Naive thymus-derived CD4-positive, alpha-beta T cell (primary cell): Measurements from ENCODE around the gene RER1. TPM values are rescaled to one million over a fixed set of nuclear protein-coding genes. Genes with fewer than 3 reads are reported as not detected.

Experiments
- ATAC-seq: fragments of 150-1000 bp; cut with Tn5 transposase; 2 replicates; pipeline ENCODE4 v1.10.0; 2021; ENCODE audit warnings: mild to moderate bottlenecking, moderate library complexity
- CTCF ChIA-PET: fragments of 350-600 bp; sonication (Branson Sonifier 250); formaldehyde crosslinking; loops from one replicate; lab custom pipeline; 2021; ENCODE audit warnings: antibody characterized with exemption; lab: Charles Lee
- POLR2A ChIA-PET: fragments of 350-600 bp; sonication (Branson Sonifier 250); formaldehyde crosslinking; loops from one replicate; lab custom pipeline; 2021; ENCODE audit warnings: antibody characterized with exemption, inconsistent platforms; lab: Charles Lee
- DNase-seq, 9 donors: peaks; one replicate each; pipeline versions ENCODE4 v3.0.0 to v3.0.0-alpha.2; 2020 to 2022; ENCODE audit warnings: mixed read lengths in 1 of 9
- H3K27ac ChIP-seq: one replicate; pipeline ENCODE4 v1.7.0; 2013; ENCODE audit warnings: mild to moderate bottlenecking, low read depth, low read length, moderate library complexity
- H3K27me3 ChIP-seq, 2 donors: one replicate each; pipeline ENCODE4 v1.7.0; 2013; ENCODE audit warnings: low read length in 2 of 2, mild to moderate bottlenecking in 2 of 2, moderate library complexity in 2 of 2; ENCODE audit not compliant: control insufficient read depth in 2 of 2, insufficient read depth in 2 of 2
- H3K36me3 ChIP-seq, 3 experiments: 1 replicate in 2 of 3; 2 replicates in 1 of 3; pipeline ENCODE4 v1.7.0; 2013; ENCODE audit warnings: low read length in 3 of 3, mild to moderate bottlenecking in 3 of 3, moderate library complexity in 1 of 3; ENCODE audit not compliant: insufficient read depth in 3 of 3, control insufficient read depth in 2 of 3
- H3K4me1 ChIP-seq, 2 donors: one replicate each; pipeline ENCODE4 v1.7.0; 2013; ENCODE audit warnings: low read length in 2 of 2, mild to moderate bottlenecking in 2 of 2, moderate library complexity in 1 of 2; ENCODE audit not compliant: control insufficient read depth in 2 of 2, insufficient read depth in 2 of 2
- H3K4me3 ChIP-seq: 2 replicates; pipeline ENCODE4 v1.7.0; 2013; ENCODE audit warnings: mild to moderate bottlenecking, low read length
- H3K9me3 ChIP-seq, 3 experiments: 1 replicate in 2 of 3; 2 replicates in 1 of 3; pipeline ENCODE4 v1.7.0; 2013; ENCODE audit warnings: low read length in 3 of 3; ENCODE audit not compliant: control insufficient read depth in 2 of 3
- H3K27ac Mint-ChIP-seq, 9 donors: one replicate each; pipeline ENCODE4 v1.8.0; 2020 to 2022; ENCODE audit warnings: mixed read lengths in 9 of 9, mild to moderate bottlenecking in 8 of 9, moderate library complexity in 5 of 9, inconsistent platforms in 2 of 9
- H3K27me3 Mint-ChIP-seq, 5 donors: one replicate each; pipeline ENCODE4 v1.8.0; 2021 to 2022; ENCODE audit warnings: mixed read lengths in 5 of 5, mild to moderate bottlenecking in 1 of 5
- H3K36me3 Mint-ChIP-seq, 5 donors: one replicate each; pipeline ENCODE4 v1.8.0; 2020 to 2022; ENCODE audit warnings: mixed read lengths in 5 of 5, mild to moderate bottlenecking in 3 of 5, inconsistent platforms in 1 of 5
- H3K4me1 Mint-ChIP-seq, 7 donors: one replicate each; pipeline ENCODE4 v1.8.0; 2020 to 2022; ENCODE audit warnings: mixed read lengths in 7 of 7, mild to moderate bottlenecking in 3 of 7, inconsistent platforms in 1 of 7
- H3K4me3 Mint-ChIP-seq, 10 donors: one replicate each; pipeline ENCODE4 v1.8.0; 2020 to 2022; ENCODE audit warnings: mild to moderate bottlenecking in 10 of 10, mixed read lengths in 10 of 10, moderate library complexity in 6 of 10, inconsistent platforms in 2 of 10
- H3K9me3 Mint-ChIP-seq, 11 donors: one replicate each; pipeline ENCODE4 v1.8.0; 2020 to 2022; ENCODE audit warnings: mixed read lengths in 11 of 11, mild to moderate bottlenecking in 4 of 11, inconsistent platforms in 1 of 11, moderate library complexity in 1 of 11
- intact Hi-C, 2 donors: fragments of 100-400 bp; cut with micrococcal nuclease; formaldehyde crosslinking; loops; one replicate each; pipeline ENCODE4 v1.15.1; 2023
- polyA plus RNA-seq, 2 donors: library from polyadenylated mRNA; unstranded; fragments of 300-500 nt; fragmentation: Illumina TruSeq; gene quantifications; one replicate each; pipeline ENCODE4 v1.2.3, GENCODE V29; 2021
- total RNA-seq, 6 experiments: library from RNA in 5 of 6; stranded (reverse) in 5 of 6; gene quantifications; 1 replicate in 5 of 6; 2 replicates in 1 of 6; pipeline ENCODE4 v1.2.3 and lab custom pipeline; 2021 to 2026

The RER1 gene
- total and polyA plus RNA-seq, 7 experiments from 2014 or later = 71.0 to 150 (median 116) TPM

DNA sequence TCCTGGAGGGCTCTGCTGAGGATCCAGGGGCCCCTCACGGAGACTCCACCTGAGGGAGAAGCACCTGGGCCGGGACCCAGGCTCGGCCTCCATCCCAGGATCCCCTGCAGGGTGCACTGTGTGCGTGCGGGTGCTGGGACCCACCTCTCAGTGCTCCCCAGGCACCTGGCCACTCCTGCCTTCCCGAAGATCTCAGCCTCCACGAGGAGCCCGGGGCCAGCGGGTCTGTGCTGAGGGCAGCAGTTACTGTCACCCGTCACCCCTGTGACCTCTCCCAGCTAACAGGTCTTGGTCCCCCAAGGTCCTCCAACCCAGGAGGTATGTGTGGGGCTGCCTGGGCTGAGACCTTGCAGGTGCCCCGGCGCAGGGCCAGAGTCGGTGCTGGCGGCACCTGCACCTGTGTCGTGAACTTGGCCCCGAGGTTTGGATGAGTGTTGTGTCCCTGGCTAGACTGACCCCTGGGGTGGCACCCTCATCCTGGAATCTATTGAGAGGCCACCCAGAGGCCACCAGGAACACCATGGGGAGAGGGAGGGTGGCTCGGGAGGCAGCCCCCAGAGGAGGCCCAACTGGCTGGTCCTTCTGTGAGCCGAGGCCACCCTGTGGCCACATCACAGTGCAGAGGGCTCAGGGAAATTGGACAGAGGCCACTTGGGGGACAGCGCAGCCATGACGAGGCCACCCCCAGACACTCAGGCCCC lies 17.9 kb upstream of the RER1 start:
- Histone ChIP-seq H3K36me3 (no peaks in the 10 kb centered on the region), H3K27me3 (no peaks in the 10 kb centered on the region), H3K4me3 (no peak overlapping the region), H3K9me3 (no peaks in the 10 kb centered on the region), H3K27ac (no peak overlapping the region), H3K4me1 (no peaks in the 10 kb centered on the region)
- H3K4me3 Mint-ChIP-seq = no peak overlapping the region
- POLR2A ChIA-PET = no interaction called here
- no peak overlapping the region for H3K27ac Mint-ChIP-seq
- H3K9me3 Mint-ChIP-seq = no peaks in the 10 kb centered on the region
- no peaks in the 10 kb centered on the region for H3K27me3 Mint-ChIP-seq
- ATAC-seq (no peak), DNase-seq (no peak)
- no peaks in the 10 kb centered on the region for H3K4me1 Mint-ChIP-seq
- intact Hi-C loops = no loop called here
- peaks cover 0 to 11% (median 0%) of the 10 kb centered on the region in 5 donors for H3K36me3 Mint-ChIP-seq
- CTCF ChIA-PET = no interaction called here

- CTCF ChIA-PET = no interaction called here
- Mint-ChIP-seq H3K36me3 (peaks cover 0 to 11% (median 0%) of the 10 kb centered on the region in 5 donors), H3K27me3 (no peaks in the 10 kb centered on the region), H3K27ac (no peak overlapping the region), H3K4me3 (no peak overlapping the region), H3K9me3 (no peaks in the 10 kb centered on the region), H3K4me1 (no peaks in the 10 kb centered on the region)
- peak in 1 of 9 donors; percentile 3 for DNase-seq
- Histone ChIP-seq H3K27me3 (no peaks in the 10 kb centered on the region), H3K4me1 (no peaks in the 10 kb centered on the region), H3K27ac (no peak overlapping the region), H3K9me3 (no peaks in the 10 kb centered on the region), H3K4me3 (no peak overlapping the region), H3K36me3 (no peaks in the 10 kb centered on the region)
- no peak for ATAC-seq
- intact Hi-C loops = no loop called here
- POLR2A ChIA-PET = no interaction called here
Observed at GRCh38 chr1:2374252-2375155, 17.1 kb upstream of the RER1 start.

DNA sequence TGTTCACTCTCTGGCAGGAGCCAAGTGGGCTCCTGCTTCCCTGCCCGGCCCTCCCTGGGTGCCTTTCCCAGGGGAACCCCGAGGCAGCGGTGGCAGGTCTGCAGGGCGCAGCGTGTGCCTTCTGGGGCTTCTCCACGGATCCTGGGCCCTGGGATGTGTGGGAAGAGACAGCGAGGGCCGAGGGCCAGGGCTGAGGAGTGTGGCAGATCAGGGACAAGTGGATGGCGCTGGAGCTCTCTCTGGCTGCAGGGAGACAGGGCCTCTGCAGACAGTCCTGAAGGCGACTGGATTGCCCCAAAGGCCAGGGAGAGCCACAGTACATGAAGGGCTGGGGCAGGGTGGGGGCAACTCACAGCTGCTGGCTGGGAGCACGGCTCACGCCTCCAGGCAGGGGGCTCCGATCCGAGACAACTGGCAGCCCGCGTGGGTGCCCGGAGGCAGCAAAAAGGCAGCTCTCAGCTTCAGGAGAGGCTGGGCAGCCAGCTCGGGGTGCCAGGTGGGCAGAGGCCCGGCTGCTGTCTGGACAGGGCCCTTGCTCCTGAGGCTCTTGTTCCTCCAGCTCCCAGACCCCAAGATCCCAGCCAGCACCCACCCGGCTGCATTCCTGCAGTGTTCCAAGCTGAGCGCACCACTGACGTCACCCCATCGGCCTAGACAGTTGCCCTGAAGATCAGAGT lies 16.3 kb upstream of the RER1 start:
- no peak overlapping the region for H3K27ac ChIP-seq
- H3K36me3 ChIP-seq = no peaks in the 10 kb centered on the region
- H3K4me3 ChIP-seq = no peak overlapping the region
- ATAC-seq = no peak
- Mint-ChIP-seq H3K4me1 (peaks cover 0 to 2% (median 0%) of the 10 kb centered on the region in 7 donors), H3K4me3 (no peak overlapping the region), H3K27ac (peak overlapping the region in 1 of 9 donors; percentile 51), H3K36me3 (peaks cover 0 to 5% (median 0%) of the 10 kb centered on the region in 5 donors), H3K9me3 (no peaks in the 10 kb centered on the region), H3K27me3 (no peaks in the 10 kb centered on the region)
- no peaks in the 10 kb centered on the region for H3K4me1 ChIP-seq
- H3K9me3 ChIP-seq = no peaks in the 10 kb centered on the region
- POLR2A ChIA-PET = interaction anchor here (0.6 kb wide), 1 partner anchor 36 kb away, joined by 4 read pairs; no protein-coding TSS in a partner anchor
- CTCF ChIA-PET = no interaction called here
- H3K27me3 ChIP-seq = no peaks in the 10 kb centered on the region
- DNase-seq = peak in 1 of 9 donors; percentile 1
- intact Hi-C loops = no loop called here

DNA sequence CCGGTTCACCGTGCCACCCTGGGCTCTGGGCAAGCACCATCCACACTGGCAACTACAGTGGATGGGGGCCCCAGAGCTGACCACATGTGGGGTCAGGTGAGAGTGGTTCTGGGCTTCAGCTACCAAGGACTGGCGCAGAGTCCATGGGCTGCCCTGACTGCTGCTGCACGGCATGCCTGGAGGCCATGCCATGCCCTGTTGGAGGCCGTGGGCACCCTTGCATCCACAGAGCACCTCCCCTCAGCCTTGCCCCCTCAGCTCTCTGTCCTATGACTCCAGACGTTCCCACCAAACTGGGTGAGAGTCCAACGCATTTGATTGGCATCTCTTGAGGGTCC lies 15.7 kb upstream of the RER1 start:
- Histone ChIP-seq H3K4me3 (no peak overlapping the region), H3K36me3 (no peaks in the 10 kb centered on the region), H3K4me1 (no peaks in the 10 kb centered on the region), H3K27me3 (no peaks in the 10 kb centered on the region), H3K27ac (no peak overlapping the region), H3K9me3 (no peaks in the 10 kb centered on the region)
- Mint-ChIP-seq H3K27me3 (no peaks in the 10 kb centered on the region), H3K9me3 (no peaks in the 10 kb centered on the region), H3K4me1 (peaks cover 0 to 2% (median 0%) of the 10 kb centered on the region in 7 donors), H3K4me3 (no peak overlapping the region), H3K36me3 (peaks cover 0 to 5% (median 0%) of the 10 kb centered on the region in 5 donors), H3K27ac (no peak overlapping the region)
- CTCF ChIA-PET = no interaction called here
- intact Hi-C loops = no loop called here
- POLR2A ChIA-PET = interaction anchor here (0.6 kb wide), 1 partner anchor 35 kb away, joined by 4 read pairs; no protein-coding TSS in a partner anchor
- DNase-seq (peak in 1 of 9 donors; percentile 5), ATAC-seq (no peak)

DNA sequence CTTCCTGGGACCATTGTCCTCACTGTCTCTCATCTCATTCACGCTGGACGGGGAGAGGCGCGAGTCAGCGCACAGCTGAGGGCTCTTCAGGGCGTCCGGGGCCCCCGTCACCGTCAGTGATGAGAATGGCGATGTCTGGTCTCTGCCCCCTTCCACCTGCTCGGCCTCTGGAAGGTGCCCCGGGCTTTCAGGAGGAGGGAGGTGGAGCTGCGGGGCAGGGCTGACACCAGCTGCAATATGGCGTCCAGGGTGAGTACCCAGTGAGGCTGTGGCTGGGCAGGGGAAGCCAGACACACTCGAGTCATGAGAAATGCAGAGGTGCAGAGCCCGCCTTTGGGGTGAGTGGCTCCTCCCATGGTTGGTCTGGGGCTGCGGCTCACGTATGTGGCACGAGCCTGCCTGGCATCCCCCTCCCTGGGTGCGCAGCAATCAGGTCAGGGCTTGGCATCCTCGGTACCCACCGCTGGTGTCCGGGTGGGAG lies 15.3 kb upstream of the RER1 start:
- Histone ChIP-seq H3K27me3 (no peaks in the 10 kb centered on the region), H3K4me3 (no peak overlapping the region), H3K36me3 (no peaks in the 10 kb centered on the region), H3K9me3 (no peaks in the 10 kb centered on the region), H3K4me1 (no peaks in the 10 kb centered on the region), H3K27ac (no peak overlapping the region)
- intact Hi-C loops = no loop called here
- ATAC-seq (no peak), DNase-seq (no peak)
- Mint-ChIP-seq H3K27me3 (no peaks in the 10 kb centered on the region), H3K4me1 (peaks cover 0 to 2% (median 0%) of the 10 kb centered on the region in 7 donors), H3K9me3 (no peaks in the 10 kb centered on the region), H3K27ac (no peak overlapping the region), H3K4me3 (no peak overlapping the region), H3K36me3 (peaks cover 0 to 1% (median 0%) of the 10 kb centered on the region in 5 donors)
- POLR2A ChIA-PET = no interaction called here
- CTCF ChIA-PET = no interaction called here

DNA sequence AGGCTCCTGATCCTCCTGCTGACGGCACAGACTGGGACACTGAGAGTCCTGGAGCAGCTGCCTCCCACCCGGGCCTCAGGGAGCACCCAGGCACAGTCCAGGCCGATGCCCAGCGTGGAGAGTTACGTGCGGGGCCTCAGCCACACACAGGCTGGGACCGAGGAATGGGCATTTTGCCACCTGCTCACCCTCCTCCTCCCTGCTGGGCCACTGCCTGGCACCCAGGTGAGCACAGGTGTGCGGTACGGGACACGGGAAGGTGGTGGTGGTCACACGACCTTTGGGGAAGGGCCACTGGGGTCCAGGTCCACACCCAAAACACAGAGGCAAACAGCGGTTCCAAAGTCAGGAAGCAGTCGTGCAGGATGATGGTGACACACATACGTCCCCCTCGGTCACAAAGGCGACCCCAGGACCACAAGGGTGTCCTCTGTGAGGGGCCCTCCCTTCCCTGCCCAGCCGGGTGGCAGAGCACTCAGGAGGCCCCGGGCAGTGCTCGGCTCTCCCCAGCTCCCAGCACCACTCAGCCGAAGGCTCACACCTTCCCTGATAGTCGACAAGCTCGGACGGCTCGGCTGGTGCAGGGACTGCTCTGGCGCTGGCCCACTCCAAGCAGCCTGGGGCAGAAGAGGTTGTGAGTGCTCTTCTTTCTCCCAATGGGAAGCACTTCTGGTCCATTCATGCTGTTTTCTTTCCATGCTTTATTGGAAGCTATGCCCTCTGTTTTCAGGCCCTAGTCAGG lies 14.5 kb upstream of the RER1 start:
- H3K36me3 Mint-ChIP-seq = no peaks in the 10 kb centered on the region
- intact Hi-C loops = no loop called here
- no peaks in the 10 kb centered on the region for H3K36me3 ChIP-seq
- ATAC-seq (no peak), DNase-seq (peak in 1 of 9 donors; percentile 5)
- no peak overlapping the region for H3K4me3 ChIP-seq
- no peak overlapping the region for H3K4me3 Mint-ChIP-seq
- H3K27ac ChIP-seq = no peak overlapping the region
- ChIA-PET POLR2A (interaction anchor here (0.7 kb wide), 1 partner anchor 989 kb away, joined by 3 read pairs; no protein-coding TSS in a partner anchor), CTCF (interaction anchor here (0.9 kb wide), 1 partner anchor 237 kb away, joined by 3 read pairs; no protein-coding TSS in a partner anchor)
- peaks cover 3 to 4% of the 10 kb centered on the region in 2 donors for H3K4me1 ChIP-seq
- no peaks in the 10 kb centered on the region for H3K27me3 ChIP-seq
- peaks cover 0 to 2% (median 0%) of the 10 kb centered on the region in 7 donors for H3K4me1 Mint-ChIP-seq
- H3K27ac Mint-ChIP-seq = no peak overlapping the region
- H3K27me3 Mint-ChIP-seq = no peaks in the 10 kb centered on the region
- H3K9me3 Mint-ChIP-seq = no peaks in the 10 kb centered on the region
- H3K9me3 ChIP-seq = no peaks in the 10 kb centered on the region
